BLaER1 treated with 17β-estradiol and CSF1 and Interleukin-3, amounts not matched to agents 10 nM and 100 nM (cell line): ENCODE results near the gene CNPY3.

Source experiments
- H3K27ac ChIP-seq, 11 experiments: shearing (Covaris generic); formaldehyde crosslinking; 2 replicates each; pipeline ENCODE4 v1.8.1; 2022
- H3K27me3 ChIP-seq, 11 experiments: shearing (Covaris generic); formaldehyde crosslinking; 2 replicates each; pipeline ENCODE4 v1.8.1; 2022
- H3K36me3 ChIP-seq, 11 experiments: shearing (Covaris generic); formaldehyde crosslinking; 2 replicates each; pipeline ENCODE4 v1.8.1; 2022
- H3K4me1 ChIP-seq, 10 experiments: shearing (Covaris generic); formaldehyde crosslinking; 2 replicates each; pipeline ENCODE4 v1.8.1; 2022
- H3K4me2 ChIP-seq, 11 experiments: shearing (Covaris generic); formaldehyde crosslinking; 2 replicates each; pipeline ENCODE4 v1.8.1; 2022
- H3K4me3 ChIP-seq, 10 experiments: shearing (Covaris generic); formaldehyde crosslinking; 2 replicates each; pipeline ENCODE4 v1.8.1; 2022
- H3K9ac ChIP-seq, 11 experiments: shearing (Covaris generic); formaldehyde crosslinking; 2 replicates each; pipeline ENCODE4 v1.8.1; 2022
- H3K9me3 ChIP-seq, 11 experiments: shearing (Covaris generic); formaldehyde crosslinking; replicated peaks in 1 of 11; 2 replicates each; pipeline ENCODE4 v1.8.1; 2022
- H4K20me1 ChIP-seq, 11 experiments: shearing (Covaris generic); formaldehyde crosslinking; 2 replicates each; pipeline ENCODE4 v1.8.1; 2022
- Cebpa-rat ChIP-seq, 11 experiments: shearing (Covaris generic); IDR thresholded peaks; 2 replicates each; pipeline ENCODE4 v1.8.1; 2022

Gene CNPY3

GRCh38 chr6:42988486-42989020, 59.3 kb downstream of the CNPY3 start:
- Histone ChIP-seq H3K27ac (no peak overlapping the region), H3K9me3 (no peaks in the 10 kb centered on the region), H3K4me1 (peaks cover 36 to 44% (median 40%) of the 10 kb centered on the region in 10 experiments), H3K27me3 (no peaks in the 10 kb centered on the region), H4K20me1 (peaks cover 9 to 69% (median 46%) of the 10 kb centered on the region in 11 experiments; a peak in 20 of 22 replicates), H3K36me3 (peaks cover 46 to 70% (median 62%) of the 10 kb centered on the region in 11 experiments), H3K4me2 (peak overlapping the region in 4 of 11 experiments; percentile 1 to 96 (median 94); a peak in 3 of 22 replicates), H3K9ac (no peak overlapping the region), H3K4me3 (no peak overlapping the region)
- no peak for TF ChIP-seq Cebpa-rat (IDR thresholded peaks at IDR 0.05)
